ENCODE results near the gene NANOG.
"Not testable (repeated sequence)": the region's sequence is repeated elsewhere in the genome, so short reads cannot be mapped to it uniquely, and the experiment has no call there.

The NANOG gene

GRCh38 chr12:7806319-7806718 is 17.1 kb downstream of the NANOG start:
- DNase-seq: not testable (repeated sequence)

GRCh38 chr12:7806863-7807487 is 17.8 kb downstream of the NANOG start:
- DNase-seq: no peak

- DNase-seq: not testable (repeated sequence)
Observed at GRCh38 chr12:7825754-7826153, 36.6 kb downstream of the NANOG start.

GRCh38 chr12:7829737-7830136 is 40.5 kb downstream of the NANOG start:
- not testable (repeated sequence) for DNase-seq

- DNase-seq: no peak
Observed at GRCh38 chr12:7832059-7832696, 43.0 kb downstream of the NANOG start.

- not testable (repeated sequence) for DNase-seq
Observed at GRCh38 chr12:7833201-7833600, 44.0 kb downstream of the NANOG start.

GRCh38 chr12:7833831-7834230 is 44.6 kb downstream of the NANOG start:
- no peak for DNase-seq

- no peak for DNase-seq
Observed at GRCh38 chr12:7834701-7835100, 45.5 kb downstream of the NANOG start.

GRCh38 chr12:7835116-7835515 is 45.9 kb downstream of the NANOG start:
- no peak for DNase-seq

GRCh38 chr12:7835766-7836165 is 46.6 kb downstream of the NANOG start:
- no peak for DNase-seq

GRCh38 chr12:7837366-7837765 is 48.2 kb downstream of the NANOG start:
- DNase-seq: no peak

GRCh38 chr12:7839226-7839625 is 50.0 kb downstream of the NANOG start:
- DNase-seq: not testable (repeated sequence)

GRCh38 chr12:7839848-7840247 is 50.6 kb downstream of the NANOG start:
- DNase-seq: not testable (repeated sequence)

GRCh38 chr12:7842444-7842843 is 53.2 kb downstream of the NANOG start:
- DNase-seq: not testable (repeated sequence)

- DNase-seq: not testable (repeated sequence)
Observed at GRCh38 chr12:7843149-7843548, 53.9 kb downstream of the NANOG start.

GRCh38 chr12:7843583-7843982 is 54.4 kb downstream of the NANOG start:
- not testable (repeated sequence) for DNase-seq

- DNase-seq: no peak
Observed at GRCh38 chr12:7844116-7844515, 54.9 kb downstream of the NANOG start.

- DNase-seq: not testable (repeated sequence)
Observed at GRCh38 chr12:7847226-7848097, 58.3 kb downstream of the NANOG start.

GRCh38 chr12:7848098-7848422 is 58.9 kb downstream of the NANOG start:
- not testable (repeated sequence) for DNase-seq

Measured in COR-L47 (cell line).